Cardiac fibroblast (primary cell): Measurements from ENCODE around the gene RAD23A.

ENCODE experiments used
- DNase-seq, 2 donors: peaks; one replicate each; pipeline versions ENCODE4 v3.0.0 to v3.0.0-alpha.2; 2010; ENCODE audit warnings: low read depth in 2 of 2
- H3K4me3 ChIP-seq, 2 donors: replicated peaks in 1 of 2; 1 replicate in 1 of 2; 2 replicates in 1 of 2; pipeline ENCODE4 v1.5.1; 2011; ENCODE audit warnings: low read depth in 2 of 2, low read length in 2 of 2, mild to moderate bottlenecking in 2 of 2, moderate library complexity in 1 of 2
- CTCF ChIP-seq: IDR thresholded peaks from one replicate; pipeline ENCODE4 v1.5.1; 2011; ENCODE audit warnings: low read depth, mild to moderate bottlenecking, low read length, inconsistent platforms

Gene RAD23A

GRCh38 chr19:12945479-12946091, at the start of gene RAD23A:
Gene RAD23A (plus strand): TSS chr19:12945862. CDS start chr19:12945949, 87 bp downstream.
- H3K4me3 ChIP-seq = peak within 1 kb of the TSS; percentile 60 to 76
- TF ChIP-seq CTCF = no peak
- peak; percentile 99 for DNase-seq

- no peak for TF ChIP-seq CTCF
- no peak for DNase-seq
- no peak overlapping the region for H3K4me3 ChIP-seq
Measured at GRCh38 chr19:12896460-12896859, 49.2 kb upstream of the RAD23A start.

- no peak for DNase-seq
- no peak overlapping the region for H3K4me3 ChIP-seq
- no peak for TF ChIP-seq CTCF
Measured at GRCh38 chr19:12899891-12900518, 45.7 kb upstream of the RAD23A start.

- no peak for TF ChIP-seq CTCF
- no peak for DNase-seq
- H3K4me3 ChIP-seq = no peak overlapping the region
Measured at GRCh38 chr19:12907166-12907565, 38.5 kb upstream of the RAD23A start.

- no peak for TF ChIP-seq CTCF
- no peak overlapping the region for H3K4me3 ChIP-seq
- DNase-seq = no peak
Measured at GRCh38 chr19:12912571-12912970, 33.1 kb upstream of the RAD23A start.

- peak; percentile 50 to 88 for DNase-seq
- no peak overlapping the region for H3K4me3 ChIP-seq
- TF ChIP-seq CTCF = no peak
Measured at GRCh38 chr19:12913011-12913561, 32.6 kb upstream of the RAD23A start.
